Measurements from ENCODE around the gene CAMSAP1.

CAMSAP1 gene

DNA sequence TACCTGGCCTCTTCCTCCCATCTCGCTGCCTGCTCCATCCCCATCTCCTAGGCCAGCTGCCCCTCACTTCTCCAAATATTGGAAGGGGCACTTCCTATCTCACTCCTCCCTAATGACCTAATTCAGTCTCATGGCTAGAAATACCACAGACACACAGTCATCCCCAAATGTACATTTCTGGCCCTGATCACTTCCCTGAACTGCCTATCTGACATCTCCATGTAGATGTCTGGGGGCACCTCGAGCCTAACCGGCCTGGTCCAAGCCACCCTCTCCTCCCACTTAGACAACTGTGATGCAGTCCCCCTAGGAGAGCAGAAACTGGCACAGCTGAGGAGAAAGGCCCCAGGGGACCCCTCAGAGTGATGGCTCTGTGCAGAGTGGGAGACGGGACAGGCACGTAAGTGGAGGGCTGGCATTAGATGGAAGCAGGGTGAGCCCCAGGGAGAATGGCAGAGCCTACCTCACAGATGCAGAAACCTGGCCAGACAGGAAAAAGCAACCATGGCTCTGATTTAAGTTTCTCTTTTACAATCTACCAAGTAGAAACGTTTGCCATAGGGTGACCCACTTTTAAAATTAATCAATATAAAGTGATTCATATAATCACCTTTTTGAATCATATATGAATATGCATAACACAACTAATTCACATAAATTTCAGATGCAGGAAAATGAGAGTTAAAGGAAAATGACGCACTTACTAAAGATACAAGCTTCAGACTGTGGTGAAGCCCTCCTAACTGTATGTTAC lies 22.1 kb downstream of the CAMSAP1 start:
- Histone ChIP-seq H2BK5ac (ENCODE audit: low read depth, low read length, poor library complexity, severe bottlenecking) (no peak overlapping the region), H2BK12ac (ENCODE audit: low read length in 2 of 2) (no peak overlapping the region), H2AK5ac (ENCODE audit: low read length, severe bottlenecking) (no peak overlapping the region), H3K14ac (ENCODE audit: low read length in 2 of 2) (peak overlapping the region in 1 of 2 experiments; percentile 71), H3K18ac (ENCODE audit: low read depth in 1 of 2, low read length in 2 of 2) (peak overlapping the region in 1 of 2 experiments; percentile 28), H3K4ac (ENCODE audit: low read depth in 1 of 2, low read length in 2 of 2) (no peak overlapping the region), H4K8ac (ENCODE audit: low read length) (peak overlapping the region; percentile 33), H3K23ac (ENCODE audit: low read length in 2 of 2) (no peak overlapping the region), H3K27me3 (ENCODE audit: control insufficient read depth in 1 of 2, insufficient read depth in 1 of 2, low read length in 2 of 2) (no peaks in the 10 kb centered on the region), H4K91ac (ENCODE audit: low read length) (no peak overlapping the region), H2AFZ (ENCODE audit: low read depth, low read length) (no peak overlapping the region), H3K36me3 (ENCODE audit: control insufficient read depth in 1 of 2, insufficient read depth in 2 of 2, low read depth in 1 of 2, low read length in 2 of 2) (peaks cover 12 to 21% of the 10 kb centered on the region in 2 experiments), H3K4me1 (ENCODE audit: control insufficient read depth, insufficient read depth, low read depth, low read length) (peaks cover 62% of the 10 kb centered on the region), H3K79me1 (replicated peaks; ENCODE audit: low read length, poor library complexity, severe bottlenecking) (peaks cover 28% of the 10 kb centered on the region), H3K4me2 (ENCODE audit: low read length, poor library complexity, severe bottlenecking) (no peak overlapping the region), H3K9me3 (ENCODE audit: control insufficient read depth, low read length) (no peaks in the 10 kb centered on the region), H2BK120ac (ENCODE audit: low read depth, low read length) (no peak overlapping the region), H2BK15ac (ENCODE audit: low read depth, poor library complexity, severe bottlenecking) (no peak overlapping the region), H3K9ac (ENCODE audit: low read length) (peak overlapping the region; percentile 40), H3K27ac (ENCODE audit: low read length, poor library complexity, severe bottlenecking) (no peak overlapping the region), H3K4me3 (ENCODE audit: insufficient read depth in 1 of 2, low read depth in 1 of 2, low read length in 2 of 2) (no peak overlapping the region)
- peak; percentile 33 for DNase-seq
- WGBS = 62% methylated on average over 6 of the region's 7 CpGs

DNA sequence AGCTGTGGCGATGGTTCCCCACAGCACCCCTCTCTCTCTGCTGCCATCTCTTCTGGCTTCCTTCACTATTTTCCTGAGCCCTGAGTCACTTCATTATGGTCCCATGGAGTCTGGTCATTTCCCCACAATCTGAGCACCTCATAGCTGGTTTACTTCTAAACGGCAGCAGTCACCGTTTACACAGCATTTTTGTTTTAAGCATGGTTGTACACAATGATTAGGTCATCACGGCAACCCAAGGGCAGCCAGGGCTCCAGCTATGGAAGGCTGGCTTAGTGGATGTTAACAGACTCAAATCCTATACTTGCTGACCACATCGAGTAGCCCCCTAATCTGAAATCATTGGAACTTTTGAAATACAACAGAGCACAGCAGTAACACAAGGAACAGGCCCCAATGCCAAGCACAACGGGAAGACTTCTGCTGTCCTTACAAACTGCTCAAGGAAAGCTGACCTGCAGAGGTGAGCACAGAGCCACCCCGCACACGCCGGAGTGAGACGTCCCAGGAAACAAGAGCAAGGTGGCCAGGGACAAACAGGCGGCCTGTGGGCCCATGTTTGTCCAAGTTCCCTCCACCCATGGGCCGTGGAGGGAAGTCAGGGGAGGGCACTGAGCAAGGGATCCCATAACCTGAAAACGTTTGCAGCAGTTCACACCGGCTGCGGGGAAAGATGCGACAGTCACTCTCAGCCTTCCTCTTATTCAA lies 22.9 kb downstream of the CAMSAP1 start:
- Histone ChIP-seq H3K18ac (ENCODE audit: low read depth in 1 of 2, low read length in 2 of 2) (peak overlapping the region in 1 of 2 experiments; percentile 53), H3K4ac (ENCODE audit: low read depth in 1 of 2, low read length in 2 of 2) (no peak overlapping the region), H2BK5ac (ENCODE audit: low read depth, low read length, poor library complexity, severe bottlenecking) (no peak overlapping the region), H2AFZ (ENCODE audit: low read depth, low read length) (no peak overlapping the region), H2BK15ac (ENCODE audit: low read depth, poor library complexity, severe bottlenecking) (no peak overlapping the region), H3K23ac (ENCODE audit: low read length in 2 of 2) (no peak overlapping the region), H3K14ac (ENCODE audit: low read length in 2 of 2) (peak overlapping the region in 1 of 2 experiments; percentile 77), H3K9ac (ENCODE audit: low read length) (peak overlapping the region; percentile 40), H3K4me3 (ENCODE audit: insufficient read depth in 1 of 2, low read depth in 1 of 2, low read length in 2 of 2) (no peak overlapping the region), H2AK5ac (ENCODE audit: low read length, severe bottlenecking) (no peak overlapping the region), H3K4me2 (ENCODE audit: low read length, poor library complexity, severe bottlenecking) (no peak overlapping the region), H3K79me1 (replicated peaks; ENCODE audit: low read length, poor library complexity, severe bottlenecking) (peaks cover 28% of the 10 kb centered on the region), H2BK120ac (ENCODE audit: low read depth, low read length) (no peak overlapping the region), H3K36me3 (ENCODE audit: control insufficient read depth in 1 of 2, insufficient read depth in 2 of 2, low read depth in 1 of 2, low read length in 2 of 2) (peaks cover 12 to 21% of the 10 kb centered on the region in 2 experiments), H4K91ac (ENCODE audit: low read length) (no peak overlapping the region), H3K9me3 (ENCODE audit: control insufficient read depth, low read length) (no peaks in the 10 kb centered on the region), H3K27me3 (ENCODE audit: control insufficient read depth in 1 of 2, insufficient read depth in 1 of 2, low read length in 2 of 2) (no peaks in the 10 kb centered on the region), H3K4me1 (ENCODE audit: control insufficient read depth, insufficient read depth, low read depth, low read length) (peaks cover 57% of the 10 kb centered on the region), H3K27ac (ENCODE audit: low read length, poor library complexity, severe bottlenecking) (no peak overlapping the region), H4K8ac (ENCODE audit: low read length) (no peak overlapping the region), H2BK12ac (ENCODE audit: low read length in 2 of 2) (no peak overlapping the region)
- DNase-seq = peak; percentile 85
- WGBS = 73% methylated on average over 16 of the region's 16 CpGs

DNA sequence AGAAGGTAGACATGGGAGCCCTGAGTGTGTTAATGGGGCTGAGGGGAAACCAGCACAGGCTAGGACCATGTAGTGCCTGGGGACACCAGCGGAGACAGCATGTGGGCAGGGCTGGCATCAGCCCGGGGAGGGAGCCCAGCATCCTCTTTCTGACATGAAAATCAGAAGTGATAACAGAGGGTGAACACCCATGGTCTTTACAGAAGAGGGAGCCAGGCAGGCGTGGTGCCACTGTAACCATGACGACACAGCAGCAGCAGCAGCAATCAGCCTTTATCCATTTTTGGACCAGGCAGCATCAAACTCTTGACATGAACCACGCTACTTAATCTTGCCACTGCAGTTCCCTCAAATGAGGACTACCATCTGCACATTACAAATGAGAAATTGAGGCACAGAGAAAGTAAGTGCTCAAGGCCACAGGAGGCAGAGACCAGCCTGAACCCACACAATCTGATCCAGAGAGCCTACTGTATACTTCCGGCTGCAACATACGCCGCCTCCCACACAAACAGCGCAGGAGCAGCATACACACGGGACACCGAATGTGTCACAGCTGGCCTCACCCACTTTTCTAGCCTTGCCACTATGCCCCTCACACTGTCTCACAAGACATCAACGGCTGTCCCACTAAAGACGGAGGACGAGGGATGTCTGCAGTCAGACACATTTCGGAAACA lies 23.8 kb downstream of the CAMSAP1 start:
- Histone ChIP-seq H2BK12ac (ENCODE audit: low read length in 2 of 2) (no peak overlapping the region), H4K8ac (ENCODE audit: low read length) (no peak overlapping the region), H3K14ac (ENCODE audit: low read length in 2 of 2) (no peak overlapping the region), H3K27ac (ENCODE audit: low read length, poor library complexity, severe bottlenecking) (no peak overlapping the region), H2BK5ac (ENCODE audit: low read depth, low read length, poor library complexity, severe bottlenecking) (no peak overlapping the region), H2BK120ac (ENCODE audit: low read depth, low read length) (no peak overlapping the region), H3K4me2 (ENCODE audit: low read length, poor library complexity, severe bottlenecking) (no peak overlapping the region), H2AK5ac (ENCODE audit: low read length, severe bottlenecking) (no peak overlapping the region), H3K79me1 (replicated peaks; ENCODE audit: low read length, poor library complexity, severe bottlenecking) (peaks cover 27% of the 10 kb centered on the region), H3K4me1 (ENCODE audit: control insufficient read depth, insufficient read depth, low read depth, low read length) (peaks cover 51% of the 10 kb centered on the region), H3K9ac (ENCODE audit: low read length) (no peak overlapping the region), H3K36me3 (ENCODE audit: control insufficient read depth in 1 of 2, insufficient read depth in 2 of 2, low read depth in 1 of 2, low read length in 2 of 2) (peaks cover 12 to 21% of the 10 kb centered on the region in 2 experiments), H3K18ac (ENCODE audit: low read depth in 1 of 2, low read length in 2 of 2) (no peak overlapping the region), H3K9me3 (ENCODE audit: control insufficient read depth, low read length) (no peaks in the 10 kb centered on the region), H3K4me3 (ENCODE audit: insufficient read depth in 1 of 2, low read depth in 1 of 2, low read length in 2 of 2) (no peak overlapping the region), H4K91ac (ENCODE audit: low read length) (no peak overlapping the region), H2AFZ (ENCODE audit: low read depth, low read length) (no peak overlapping the region), H3K27me3 (ENCODE audit: control insufficient read depth in 1 of 2, insufficient read depth in 1 of 2, low read length in 2 of 2) (no peaks in the 10 kb centered on the region), H3K23ac (ENCODE audit: low read length in 2 of 2) (no peak overlapping the region), H2BK15ac (ENCODE audit: low read depth, poor library complexity, severe bottlenecking) (no peak overlapping the region), H3K4ac (ENCODE audit: low read depth in 1 of 2, low read length in 2 of 2) (no peak overlapping the region)
- no peak for DNase-seq
- 97% methylated on average over 15 of the region's 15 CpGs for WGBS

DNA sequence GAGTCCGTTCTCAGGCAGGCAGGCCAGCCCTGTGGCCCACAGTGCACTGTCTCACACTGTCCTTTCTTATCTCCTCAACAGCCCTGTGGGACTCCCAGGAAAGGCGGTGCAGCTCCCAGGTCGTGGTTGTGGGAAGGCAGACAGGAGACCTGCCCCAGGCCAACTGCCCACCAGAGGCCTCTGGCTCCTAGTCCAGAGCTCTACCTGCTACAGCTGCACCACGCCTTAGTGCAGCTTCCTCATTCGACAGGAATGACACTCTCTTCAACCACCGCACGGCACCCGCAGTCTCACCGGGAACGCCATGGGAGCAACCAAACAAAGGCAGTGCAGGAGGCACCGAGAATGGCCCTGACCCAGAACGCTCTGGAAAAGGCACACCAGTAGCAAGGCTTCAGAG lies 25.3 kb downstream of the CAMSAP1 start:
- WGBS = 91% methylated on average over 12 of the region's 12 CpGs
- no peaks in the 10 kb centered on the region for H3K9me3 ChIP-seq (ENCODE audit: control insufficient read depth, low read length)
- H4K8ac ChIP-seq (ENCODE audit: low read length) = no peak overlapping the region
- H3K27me3 ChIP-seq (ENCODE audit: control insufficient read depth in 1 of 2, insufficient read depth in 1 of 2, low read length in 2 of 2) = no peaks in the 10 kb centered on the region
- no peak overlapping the region for H2BK120ac ChIP-seq (ENCODE audit: low read depth, low read length)
- H3K18ac ChIP-seq (ENCODE audit: low read depth in 1 of 2, low read length in 2 of 2) = peak overlapping the region in 1 of 2 experiments; percentile 13
- H2BK15ac ChIP-seq (ENCODE audit: low read depth, poor library complexity, severe bottlenecking) = no peak overlapping the region
- H2BK5ac ChIP-seq (ENCODE audit: low read depth, low read length, poor library complexity, severe bottlenecking) = no peak overlapping the region
- no peak overlapping the region for H2AK5ac ChIP-seq (ENCODE audit: low read length, severe bottlenecking)
- no peak for DNase-seq
- H3K4me3 ChIP-seq (ENCODE audit: insufficient read depth in 1 of 2, low read depth in 1 of 2, low read length in 2 of 2) = no peak overlapping the region
- H3K27ac ChIP-seq (ENCODE audit: low read length, poor library complexity, severe bottlenecking) = no peak overlapping the region
- peaks cover 12 to 14% of the 10 kb centered on the region in 2 experiments for H3K36me3 ChIP-seq (ENCODE audit: control insufficient read depth in 1 of 2, insufficient read depth in 2 of 2, low read depth in 1 of 2, low read length in 2 of 2)
- H3K4me1 ChIP-seq (ENCODE audit: control insufficient read depth, insufficient read depth, low read depth, low read length) = peaks cover 45% of the 10 kb centered on the region
- no peak overlapping the region for H2AFZ ChIP-seq (ENCODE audit: low read depth, low read length)
- no peak overlapping the region for H2BK12ac ChIP-seq (ENCODE audit: low read length in 2 of 2)
- no peak overlapping the region for H3K23ac ChIP-seq (ENCODE audit: low read length in 2 of 2)
- H3K9ac ChIP-seq (ENCODE audit: low read length) = no peak overlapping the region
- H3K79me1 ChIP-seq (replicated peaks; ENCODE audit: low read length, poor library complexity, severe bottlenecking) = peaks cover 27% of the 10 kb centered on the region
- H4K91ac ChIP-seq (ENCODE audit: low read length) = peak overlapping the region; percentile 11
- no peak overlapping the region for H3K4ac ChIP-seq (ENCODE audit: low read depth in 1 of 2, low read length in 2 of 2)
- no peak overlapping the region for H3K4me2 ChIP-seq (ENCODE audit: low read length, poor library complexity, severe bottlenecking)
- H3K14ac ChIP-seq (ENCODE audit: low read length in 2 of 2) = no peak overlapping the region
